ENCODE measurements around the gene ZBTB20. TPM values are rescaled to one million over a fixed set of nuclear protein-coding genes. Genes with fewer than 3 reads are reported as not detected.

ZBTB20 gene
- total RNA-seq, result 100 to 1,000 TPM in 2 of 3 donors, 10 to 100 TPM in 1; 62.9 to 150 (median 109) TPM

DNA sequence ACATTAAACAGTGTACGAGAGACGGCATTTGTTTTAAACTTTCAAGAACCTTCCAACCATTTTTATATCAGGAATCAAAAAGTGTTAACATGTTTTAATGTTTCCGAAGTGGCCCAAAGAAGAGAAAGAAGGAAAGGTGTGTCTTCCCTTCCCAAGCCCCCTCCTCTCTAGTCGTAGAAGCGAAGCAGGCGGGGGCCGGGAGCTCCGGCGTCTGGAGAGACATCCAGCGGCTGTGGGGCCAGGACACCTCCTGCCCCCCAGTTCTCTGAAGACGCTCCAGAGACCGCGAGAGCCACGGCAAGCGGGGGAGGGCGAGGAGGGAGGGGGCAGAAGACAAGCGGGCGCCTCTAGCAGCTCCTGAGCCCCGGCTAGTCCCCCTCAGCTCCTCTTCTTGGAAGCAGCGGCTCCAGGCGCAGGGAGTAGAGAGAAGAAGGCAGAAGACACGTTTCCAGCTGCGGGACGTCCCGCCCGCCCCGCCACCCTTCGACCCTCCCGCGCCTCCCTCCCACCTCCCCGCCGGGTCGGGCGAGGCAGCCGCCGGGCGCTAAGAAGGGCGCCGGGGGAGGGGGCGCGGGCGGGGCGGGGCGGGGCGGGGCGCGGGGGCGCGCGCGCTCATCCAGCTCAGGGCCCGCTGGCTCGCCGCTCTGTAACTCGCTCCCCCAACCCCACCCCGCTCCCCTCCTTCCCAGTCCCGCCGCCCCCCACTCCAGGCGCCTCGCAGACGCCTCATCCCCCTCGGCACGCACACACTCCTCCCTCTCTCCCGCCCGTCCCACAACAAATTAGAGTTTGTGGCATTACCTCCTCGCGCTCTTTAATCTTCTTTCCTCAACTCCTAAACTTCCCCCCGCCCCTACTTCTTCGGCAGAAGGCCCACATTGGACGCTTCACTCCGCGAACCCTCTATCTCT is at the start of gene ZBTB20:
Gene ZBTB20, minus strand, starts transcription at position 871 of the 911 bp plus-strand sequence.
- peak; percentile 62 to 65 for DNase-seq (ENCODE audit: low spot score in 2 of 2)
- H3K27ac ChIP-seq, result peak within 1 kb of the TSS; percentile 95 to 99
- intact Hi-C loops (cut with DNase I; ENCODE audit: low total_unique reads), result no loop called here
- peak within 1 kb of the TSS; percentile 71 to 86 (median 80) for H3K4me3 ChIP-seq
- H3K27me3 ChIP-seq, result no peaks in the 10 kb centered on the region
- H3K4me1 ChIP-seq, result no peaks in the 10 kb centered on the region
- no peaks in the 10 kb centered on the region for H3K9me3 ChIP-seq
- peak in 2 of 3 donors; percentile 42 to 77 for TF ChIP-seq POLR2AphosphoS5 (IDR thresholded peaks at IDR 0.05)
- TF ChIP-seq CTCF (IDR thresholded peaks at IDR 0.05), result no peak
- TF ChIP-seq POLR2A (IDR thresholded peaks at IDR 0.05), result peak; percentile 40
- no peaks in the 10 kb centered on the region for H3K36me3 ChIP-seq

- H3K4me1 ChIP-seq, result no peaks in the 10 kb centered on the region
- H3K9me3 ChIP-seq, result peaks cover 0 to 14% of the 10 kb centered on the region in 2 donors
- no peak for DNase-seq (ENCODE audit: low spot score in 2 of 2)
- no peak overlapping the region for H3K27ac ChIP-seq
- no peaks in the 10 kb centered on the region for H3K36me3 ChIP-seq
- no peaks in the 10 kb centered on the region for H3K27me3 ChIP-seq
- intact Hi-C loops (cut with DNase I; ENCODE audit: low total_unique reads), result no loop called here
- H3K4me3 ChIP-seq, result no peak overlapping the region
- no peak for TF ChIP-seq POLR2A (IDR thresholded peaks at IDR 0.05)
- TF ChIP-seq POLR2AphosphoS5 (IDR thresholded peaks at IDR 0.05), result no peak
- TF ChIP-seq CTCF (IDR thresholded peaks at IDR 0.05), result no peak
Observed at GRCh38 chr3:115194476-115194875, 47.4 kb upstream of the ZBTB20 start.

- no peaks in the 10 kb centered on the region for H3K36me3 ChIP-seq
Observed at GRCh38 chr3:115190747-115191146, 43.7 kb upstream of the ZBTB20 start.

DNA sequence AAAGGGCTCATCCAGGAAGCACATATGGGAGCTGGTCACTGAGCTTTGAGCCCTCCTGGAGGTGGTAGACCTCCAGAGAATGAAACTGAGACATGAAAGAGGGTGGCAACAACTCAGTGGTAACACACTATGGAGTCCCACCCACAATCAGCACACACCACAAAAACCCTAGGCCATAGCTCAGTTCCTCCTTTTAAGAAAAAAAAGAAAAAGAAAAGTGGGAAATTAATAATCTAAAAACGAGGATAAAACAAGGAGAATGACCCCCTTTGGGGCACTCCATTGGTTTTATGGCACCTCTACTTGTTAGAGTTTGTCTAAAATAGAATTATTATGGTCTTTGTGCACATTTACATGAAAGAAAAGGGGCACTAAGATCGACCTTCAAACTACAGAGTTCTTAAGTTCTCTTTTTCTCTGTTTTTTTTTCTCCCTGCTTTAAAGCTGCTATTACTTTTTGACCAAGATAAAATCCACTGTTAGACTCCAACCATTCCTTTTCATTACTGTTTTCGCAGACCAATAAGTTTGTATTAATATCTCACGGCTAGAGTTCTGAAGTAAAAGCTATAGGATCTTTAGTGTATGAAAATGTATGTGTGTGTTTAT is 40.2 kb upstream of the ZBTB20 start:
- Histone ChIP-seq H3K27ac (no peak overlapping the region), H3K4me1 (no peaks in the 10 kb centered on the region), H3K36me3 (no peaks in the 10 kb centered on the region), H3K9me3 (peaks cover 0 to 14% of the 10 kb centered on the region in 2 donors), H3K27me3 (no peaks in the 10 kb centered on the region), H3K4me3 (no peak overlapping the region)
- TF ChIP-seq POLR2AphosphoS5 (IDR thresholded peaks at IDR 0.05) (no peak), POLR2A (IDR thresholded peaks at IDR 0.05) (no peak), CTCF (IDR thresholded peaks at IDR 0.05) (no peak)
- DNase-seq (ENCODE audit: low spot score in 2 of 2), result no peak
- intact Hi-C loops (cut with DNase I; ENCODE audit: low total_unique reads), result no loop called here

More at GRCh38 chr3:115190747-115191146, 43.7 kb upstream of the ZBTB20 start:
- intact Hi-C loops (cut with DNase I; ENCODE audit: low total_unique reads), result no loop called here
- Histone ChIP-seq H3K9me3 (peaks cover 0 to 14% of the 10 kb centered on the region in 2 donors), H3K4me3 (no peak overlapping the region), H3K4me1 (no peaks in the 10 kb centered on the region), H3K27me3 (no peaks in the 10 kb centered on the region), H3K27ac (no peak overlapping the region)
- DNase-seq (ENCODE audit: low spot score in 2 of 2), result no peak
- TF ChIP-seq CTCF (IDR thresholded peaks at IDR 0.05), result no peak
- TF ChIP-seq POLR2AphosphoS5 (IDR thresholded peaks at IDR 0.05), result no peak
- TF ChIP-seq POLR2A (IDR thresholded peaks at IDR 0.05), result no peak
